Adrenal gland (tissue), 12 donors: ENCODE measurements around the gene PHF23. TPM values are rescaled to one million over a fixed set of nuclear protein-coding genes. Genes with fewer than 3 reads are reported as not detected.

Experiments used
- DNase-seq, 7 donors: peaks; one replicate each; pipeline ENCODE4 v3.0.0-alpha.2; 2019 to 2020
- H3K27ac ChIP-seq, 5 donors: fragments of 200-600 bp; sonication (generic) in 4 of 5; 1 replicate in 3 of 5; 2 replicates in 2 of 5; pipeline versions ENCODE4 v1.5.1 to v1.8.0; 2016 to 2020; ENCODE audit warnings: mild to moderate bottlenecking in 1 of 5
- H3K27me3 ChIP-seq: fragments of 200-600 bp; 2 replicates; pipeline ENCODE4 v1.8.0; 2021
- H3K36me3 ChIP-seq, 2 donors: fragments of 200-600 bp; replicated peaks in 1 of 2; 1 replicate in 1 of 2; 2 replicates in 1 of 2; pipeline versions ENCODE4 v1.5.1 to v1.8.0; 2018 to 2022
- H3K4me1 ChIP-seq, 2 donors: fragments of 200-600 bp; replicated peaks in 1 of 2; 1 replicate in 1 of 2; 2 replicates in 1 of 2; pipeline versions ENCODE4 v1.5.1 to v1.8.0; 2018 to 2021
- H3K4me3 ChIP-seq, 4 donors: fragments of 200-600 bp; sonication (generic) in 3 of 4; one replicate each; pipeline ENCODE4 v1.5.1; 2016 to 2018
- H3K9me3 ChIP-seq, 3 donors: fragments of 200-600 bp; sonication (generic) in 1 of 3; replicated peaks in 1 of 3; 1 replicate in 2 of 3; 2 replicates in 1 of 3; pipeline versions ENCODE4 v1.5.1 to v1.8.0; 2016 to 2021
- CTCF ChIP-seq, 6 experiments: fragments of 450-650 bp in 4 of 6; fragments of 200-600 bp in 2 of 6; sonication (generic) in 1 of 6; IDR thresholded peaks; 1 replicate in 5 of 6; 2 replicates in 1 of 6; pipeline versions ENCODE4 v1.5.1 to v1.8.0; 2016 to 2021; ENCODE audit warnings: antibody characterized with exemption in 6 of 6, mild to moderate bottlenecking in 2 of 6, moderate library complexity in 1 of 6
- POLR2A ChIP-seq, 2 donors: fragments of 450-650 bp; IDR thresholded peaks; one replicate each; pipeline ENCODE4 v1.6.1; 2017; ENCODE audit warnings: antibody characterized with exemption in 2 of 2, mild to moderate bottlenecking in 2 of 2, moderate library complexity in 1 of 2
- WGBS, 4 donors: extraction: QIAGEN DNeasy Blood & Tissue Kit in 2 of 4; methylation state at CpG; one replicate each; pipeline versions ENCODE4 v1.1.5 to v1.1.7; 2013 to 2017; 5-methylcytosine and 5-hydroxymethylcytosine counted together
- intact Hi-C, 2 donors: fragments of 100-400 bp; cut with DNase I; formaldehyde crosslinking; loops; one replicate each; pipeline versions ENCODE4 v1.14.1 to v1.15.0; 2022 to 2023
- microRNA counts, 2 donors: library from miRNA; unstranded; fragments of <30 nt; microRNA quantifications; one replicate each; lab custom pipeline; 2016
- microRNA-seq, 3 donors: library from miRNA; unstranded; fragments of <30 nt; microRNA quantifications; one replicate each; pipeline ENCODE4, GENCODE V29; 2017 to 2020
- polyA plus RNA-seq, 3 donors: library from polyadenylated mRNA; stranded (reverse); fragments of 200-250 nt in 2 of 3; fragments of 350-450 nt in 1 of 3; fragmentation: Illumina TruSeq in 1 of 3; extraction: RNeasy Lipid Tissue Mini Kit (QIAGEN cat#74804) in 1 of 3; gene quantifications; one replicate each; pipeline ENCODE4 v1.2.3, GENCODE V29; 2013 to 2014
- small RNA-seq, 2 donors: library from RNA; depleted of rRNA; stranded (forward); fragments of <200 nt; gene quantifications; one replicate each; pipeline ENCODE3, GENCODE V24; 2016
- total RNA-seq, 9 donors: library from RNA; depleted of rRNA in 4 of 9; stranded (reverse); fragments of >200 nt in 4 of 9; fragments of 120-200 nt in 1 of 9; fragmentation: NEBNext Ultra II Directional in 1 of 9; extraction: Animal tissue kit (Norgen Biotek cat#: 25700) in 1 of 9; gene quantifications; one replicate each; pipeline versions ENCODE4 v1.1.0 to v1.2.4, GENCODE V29; 2013 to 2023
- donor health status: healthy with polysubstance abuse.
- donor health status: Bipolar disorder and iron deficiency.
- donor health status: DM: yes; HTN: yes; CAD: no.
- donor health status: DM: no; HTN: no; CAD: no.
- donor health status: DM: no; HTN: no; CAD: no.
- donor health status: DM: yes; HTN: yes; CAD: no.

PHF23 gene
- total and polyA plus RNA-seq, 12 donors: 28.0 to 141 (median 64.5) TPM

- H3K36me3 ChIP-seq: peaks cover 0 to 38% of the 10 kb centered on the region in 2 donors
- no peak overlapping the region for H3K27ac ChIP-seq
- H3K27me3 ChIP-seq: no peaks in the 10 kb centered on the region
- H3K9me3 ChIP-seq: no peaks in the 10 kb centered on the region
- intact Hi-C loops: no loop called here
- H3K4me3 ChIP-seq: no peak overlapping the region
- no peak for DNase-seq
- no peaks in the 10 kb centered on the region for H3K4me1 ChIP-seq
- 87 to 90% (median 89%) methylated on average over 14 of the region's 14 CpGs for WGBS, 4 donors
- TF ChIP-seq POLR2A (IDR thresholded peaks at IDR 0.05) (no peak), CTCF (IDR thresholded peaks at IDR 0.05) (no peak)
Measured at GRCh38 chr17:7190276-7190917, 48.9 kb downstream of the PHF23 start.

GRCh38 chr17:7186241-7186640, 53.0 kb downstream of the PHF23 start:
- Histone ChIP-seq H3K9me3 (no peaks in the 10 kb centered on the region), H3K4me3 (no peak overlapping the region), H3K27ac (no peak overlapping the region), H3K27me3 (no peaks in the 10 kb centered on the region), H3K4me1 (peaks cover 0 to 8% of the 10 kb centered on the region in 2 donors), H3K36me3 (peaks cover 0 to 11% of the 10 kb centered on the region in 2 donors)
- TF ChIP-seq CTCF (IDR thresholded peaks at IDR 0.05) (peak in 1 of 6 experiments; percentile 15), POLR2A (IDR thresholded peaks at IDR 0.05) (no peak)
- 66 to 74% (median 68%) methylated on average over 7 of the region's 7 CpGs for WGBS, 4 donors
- intact Hi-C loops: no loop called here
- no peak for DNase-seq

MicroRNA genes within 50 kb of the gene (microRNA counts, 767-probe panel; counts per million panel counts)
- 0 counts per million in 2 donors for microRNA hsa-miR-324-3p (lab: Ali Mortazavi, UCI)
- 4,890 to 5,879 counts per million in 2 donors for microRNA hsa-miR-324-5p (lab: Ali Mortazavi, UCI)

Small RNA genes within 50 kb of the gene (microRNA-seq; reads per million reads assigned to microRNA genes)
- 1,728 to 3,466 (median 2,288) reads per million in 3 donors for gene MIR324

Small RNA genes within 50 kb of the gene (small RNA-seq; reads per million reads assigned to genes)
- 0 reads per million in 2 donors for gene AC120057.4
- 3.2 to 3.7 reads per million in 2 donors for gene MIR324
- 0 reads per million in 2 donors for gene RF00019

Other genes starting within 250 kb of the PHF23 start
Only the 30 nearest of the 36 such genes appear.
- 1 to 10 TPM in 8 of 9 donors, under 1 TPM in 1; 0.97 to 3.2 (median 2.3) TPM for gene SLC16A13, start 203.4 kb downstream of the PHF23 start, total RNA-seq
- 1 to 10 TPM in 2 of 3 donors, under 1 TPM in 1; 0.84 to 3.1 (median 1.3) TPM for gene SLC16A13, start 203.4 kb downstream of the PHF23 start, polyA plus RNA-seq
- 1 to 10 TPM in 2 of 9 donors, under 1 TPM in 5, not detected in 2; 0.18 to 1.1 (median 0.55) TPM for gene SLC16A11, start 195.4 kb downstream of the PHF23 start, total RNA-seq
- gene SLC16A11, start 195.4 kb downstream of the PHF23 start, polyA plus RNA-seq: 1 to 10 TPM in 2 of 3 donors, not detected in 1; 1.1 to 3.0 TPM
- 10 to 100 TPM in 1 of 9 donors, 1 to 10 TPM in 7, under 1 TPM in 1; 0.83 to 14.1 (median 5.3) TPM for gene CLEC10A, start 159.2 kb downstream of the PHF23 start, total RNA-seq
- gene CLEC10A, start 159.2 kb downstream of the PHF23 start, polyA plus RNA-seq: 1 to 10 TPM; 3.1 to 6.5 (median 4.2) TPM
- 1 to 10 TPM in 1 of 9 donors, under 1 TPM in 4, not detected in 4; 0.14 to 1.1 (median 0.61) TPM for gene ASGR2, start 124.6 kb downstream of the PHF23 start, total RNA-seq
- gene ASGR2, start 124.6 kb downstream of the PHF23 start, polyA plus RNA-seq: 1 to 10 TPM in 2 of 3 donors, under 1 TPM in 1; 0.35 to 1.4 (median 1.2) TPM
- gene ASGR1, start 60.1 kb downstream of the PHF23 start, total RNA-seq: 1 to 10 TPM in 6 of 9 donors, under 1 TPM in 1, not detected in 2; 0.63 to 2.7 (median 1.7) TPM
- 1 to 10 TPM in 2 of 3 donors, under 1 TPM in 1; 0.29 to 6.9 (median 5.0) TPM for gene ASGR1, start 60.1 kb downstream of the PHF23 start, polyA plus RNA-seq
- gene DLG4, start 19.6 kb downstream of the PHF23 start, total RNA-seq: 10 to 100 TPM; 14.1 to 70.2 (median 31.4) TPM
- 100 to 1,000 TPM in 1 of 3 donors, 10 to 100 TPM in 2; 19.1 to 172 (median 29.6) TPM for gene DLG4, start 19.6 kb downstream of the PHF23 start, polyA plus RNA-seq
- 1,000 to 10,000 TPM in 8 of 9 donors, 100 to 1,000 TPM in 1; 961 to 2,378 (median 1,747) TPM for gene ACADVL, start 19.5 kb downstream of the PHF23 start, total RNA-seq
- 1,000 to 10,000 TPM in 2 of 3 donors, 100 to 1,000 TPM in 1; 972 to 6,098 (median 5,777) TPM for gene ACADVL, start 19.5 kb downstream of the PHF23 start, polyA plus RNA-seq
- 10 to 100 TPM; 25.2 to 87.2 (median 44.8) TPM for gene DVL2, start 4.9 kb downstream of the PHF23 start, total RNA-seq
- 10 to 100 TPM; 11.8 to 80.9 (median 19.2) TPM for gene DVL2, start 4.9 kb downstream of the PHF23 start, polyA plus RNA-seq
- gene GABARAP, start 3.0 kb upstream of the PHF23 start, total RNA-seq: 1,000 to 10,000 TPM in 1 of 9 donors, 100 to 1,000 TPM in 8; 195 to 1,049 (median 833) TPM
- gene GABARAP, start 3.0 kb upstream of the PHF23 start, polyA plus RNA-seq: 1,000 to 10,000 TPM in 2 of 3 donors, 100 to 1,000 TPM in 1; 694 to 1,285 (median 1,047) TPM
- 100 to 1,000 TPM in 5 of 9 donors, 10 to 100 TPM in 4; 30.3 to 144 (median 125) TPM for gene CTDNEP1, start 12.3 kb upstream of the PHF23 start, total RNA-seq
- 100 to 1,000 TPM in 1 of 3 donors, 10 to 100 TPM in 2; 67.9 to 177 (median 84.4) TPM for gene CTDNEP1, start 12.3 kb upstream of the PHF23 start, polyA plus RNA-seq
- gene ELP5, start 12.8 kb upstream of the PHF23 start, total RNA-seq: 10 to 100 TPM; 28.0 to 82.7 (median 58.8) TPM
- gene ELP5, start 12.8 kb upstream of the PHF23 start, polyA plus RNA-seq: 10 to 100 TPM; 39.0 to 96.5 (median 77.4) TPM
- 10 to 100 TPM in 4 of 9 donors, 1 to 10 TPM in 5; 2.0 to 35.6 (median 7.0) TPM for gene CLDN7, start 23.0 kb upstream of the PHF23 start, total RNA-seq
- 1 to 10 TPM; 1.6 to 9.7 (median 5.3) TPM for gene CLDN7, start 23.0 kb upstream of the PHF23 start, polyA plus RNA-seq
- gene SLC2A4, start 42.3 kb upstream of the PHF23 start, total RNA-seq: 10 to 100 TPM in 4 of 9 donors, 1 to 10 TPM in 5; 1.8 to 30.0 (median 7.8) TPM
- gene SLC2A4, start 42.3 kb upstream of the PHF23 start, polyA plus RNA-seq: 10 to 100 TPM in 1 of 3 donors, 1 to 10 TPM in 1, under 1 TPM in 1; 0.75 to 12.7 (median 5.6) TPM
- gene YBX2, start 55.2 kb upstream of the PHF23 start, total RNA-seq: under 1 TPM in 4 of 9 donors, not detected in 5; 0.06 to 0.28 (median 0.09) TPM
- 1 to 10 TPM in 1 of 3 donors, under 1 TPM in 1, not detected in 1; 0.88 to 1.4 TPM for gene YBX2, start 55.2 kb upstream of the PHF23 start, polyA plus RNA-seq
- gene EIF5A, start 68.2 kb upstream of the PHF23 start, total RNA-seq: 100 to 1,000 TPM; 110 to 666 (median 262) TPM
- gene EIF5A, start 68.2 kb upstream of the PHF23 start, polyA plus RNA-seq: 100 to 1,000 TPM; 469 to 594 (median 589) TPM
- 100 to 1,000 TPM in 5 of 9 donors, 10 to 100 TPM in 4; 69.1 to 124 (median 100) TPM for gene GPS2, start 75.9 kb upstream of the PHF23 start, total RNA-seq
- gene GPS2, start 75.9 kb upstream of the PHF23 start, polyA plus RNA-seq: 100 to 1,000 TPM; 167 to 196 (median 191) TPM
- gene NEURL4, start 89.9 kb upstream of the PHF23 start, total RNA-seq: 10 to 100 TPM; 10.4 to 46.9 (median 25.0) TPM
- 100 to 1,000 TPM in 1 of 3 donors, 10 to 100 TPM in 1, 1 to 10 TPM in 1; 8.7 to 111 (median 45.5) TPM for gene NEURL4, start 89.9 kb upstream of the PHF23 start, polyA plus RNA-seq
- 10 to 100 TPM in 4 of 9 donors, 1 to 10 TPM in 5; 2.9 to 54.7 (median 9.7) TPM for gene ACAP1, start 97.1 kb upstream of the PHF23 start, total RNA-seq
- 10 to 100 TPM in 2 of 3 donors, 1 to 10 TPM in 1; 2.1 to 54.1 (median 21.9) TPM for gene ACAP1, start 97.1 kb upstream of the PHF23 start, polyA plus RNA-seq
- gene KCTD11, start 112.7 kb upstream of the PHF23 start, total RNA-seq: 10 to 100 TPM in 6 of 9 donors, 1 to 10 TPM in 3; 6.8 to 13.8 (median 11.5) TPM
- 1 to 10 TPM; 5.2 to 10.0 (median 7.1) TPM for gene KCTD11, start 112.7 kb upstream of the PHF23 start, polyA plus RNA-seq
- gene TMEM95, start 115.7 kb upstream of the PHF23 start, total RNA-seq: not detected
- not detected for gene TMEM95, start 115.7 kb upstream of the PHF23 start, polyA plus RNA-seq
- 1 to 10 TPM in 7 of 9 donors, under 1 TPM in 2; 0.06 to 8.7 (median 2.1) TPM for gene TNK1, start 141.6 kb upstream of the PHF23 start, total RNA-seq
- gene TNK1, start 141.6 kb upstream of the PHF23 start, polyA plus RNA-seq: 1 to 10 TPM in 2 of 3 donors, under 1 TPM in 1; 0.13 to 3.9 (median 1.6) TPM
- gene PLSCR3, start 155.1 kb upstream of the PHF23 start, total RNA-seq: 10 to 100 TPM in 8 of 9 donors, 1 to 10 TPM in 1; 7.7 to 34.5 (median 27.0) TPM
- gene PLSCR3, start 155.1 kb upstream of the PHF23 start, polyA plus RNA-seq: 10 to 100 TPM; 13.2 to 42.5 (median 32.9) TPM
- 100 to 1,000 TPM in 3 of 9 donors, 10 to 100 TPM in 6; 52.9 to 205 (median 92.4) TPM for gene TMEM256, start 164.6 kb upstream of the PHF23 start, total RNA-seq
- 100 to 1,000 TPM in 2 of 3 donors, 10 to 100 TPM in 1; 48.5 to 334 (median 254) TPM for gene TMEM256, start 164.6 kb upstream of the PHF23 start, polyA plus RNA-seq
- 10 to 100 TPM in 6 of 9 donors, 1 to 10 TPM in 3; 2.8 to 34.8 (median 14.4) TPM for gene NLGN2, start 168.4 kb upstream of the PHF23 start, total RNA-seq
- gene NLGN2, start 168.4 kb upstream of the PHF23 start, polyA plus RNA-seq: 10 to 100 TPM in 2 of 3 donors, 1 to 10 TPM in 1; 7.7 to 44.6 (median 28.1) TPM
- gene SPEM1, start 180.9 kb upstream of the PHF23 start, total RNA-seq: not detected
- gene SPEM1, start 180.9 kb upstream of the PHF23 start, polyA plus RNA-seq: not detected
- gene SPEM2, start 186.2 kb upstream of the PHF23 start, total RNA-seq: not detected
- not detected for gene SPEM2, start 186.2 kb upstream of the PHF23 start, polyA plus RNA-seq
- not detected for gene SPEM3, start 189.4 kb upstream of the PHF23 start, total RNA-seq
- not detected for gene SPEM3, start 189.4 kb upstream of the PHF23 start, polyA plus RNA-seq
- 10 to 100 TPM in 4 of 9 donors, 1 to 10 TPM in 5; 5.7 to 26.6 (median 8.8) TPM for gene TMEM102, start 196.0 kb upstream of the PHF23 start, total RNA-seq
- 1 to 10 TPM; 2.1 to 8.7 (median 6.6) TPM for gene TMEM102, start 196.0 kb upstream of the PHF23 start, polyA plus RNA-seq
- gene FGF11, start 200.1 kb upstream of the PHF23 start, total RNA-seq: 10 to 100 TPM; 12.1 to 76.7 (median 23.4) TPM
- 10 to 100 TPM; 10.2 to 33.2 (median 19.2) TPM for gene FGF11, start 200.1 kb upstream of the PHF23 start, polyA plus RNA-seq
- 10 to 100 TPM; 18.7 to 56.3 (median 37.9) TPM for gene CHRNB1, start 205.6 kb upstream of the PHF23 start, total RNA-seq
- gene CHRNB1, start 205.6 kb upstream of the PHF23 start, polyA plus RNA-seq: 10 to 100 TPM; 32.2 to 40.8 (median 32.9) TPM